Colonic mucosa (tissue), 4 donors: Measurements from ENCODE around the gene SPTLC3. TPM values are rescaled to one million over a fixed set of nuclear protein-coding genes. Genes with fewer than 3 reads are reported as not detected.

ENCODE experiments used
- DNase-seq: peaks from one replicate; pipeline ENCODE4 v3.0.0-alpha.2; 2020
- H3K27ac ChIP-seq: fragments of 200-600 bp; one replicate; pipeline ENCODE4 v1.8.0; 2021
- H3K27me3 ChIP-seq: fragments of 200-600 bp; one replicate; pipeline ENCODE4 v1.8.0; 2021
- H3K36me3 ChIP-seq: fragments of 200-600 bp; one replicate; pipeline ENCODE4 v1.8.0; 2021
- H3K4me1 ChIP-seq: fragments of 200-600 bp; one replicate; pipeline ENCODE4 v1.8.0; 2021; ENCODE audit warnings: mild to moderate bottlenecking
- H3K4me3 ChIP-seq: fragments of 200-600 bp; one replicate; pipeline ENCODE4 v1.8.0; 2021
- H3K9ac ChIP-seq, 2 donors: one replicate each; pipeline ENCODE4 v1.7.0; 2013; ENCODE audit warnings: control low read depth in 2 of 2, low read depth in 2 of 2, low read length in 2 of 2
- H3K9me3 ChIP-seq: fragments of 200-600 bp; one replicate; pipeline ENCODE4 v1.8.0; 2021
- intact Hi-C: fragments of 100-400 bp; cut with DNase I; formaldehyde crosslinking; loops from one replicate; pipeline ENCODE4 v1.14.1; 2022
- total RNA-seq, 2 donors: library from RNA; stranded (reverse); fragmentation: NEBNext Ultra II Directional in 1 of 2; extraction: Animal tissue kit (Norgen Biotek cat#: 25700) in 1 of 2; gene quantifications; one replicate each; pipeline ENCODE4 v1.2.1, GENCODE V29; 2021
- TF ChIP-seq, protein P1 (sequence below): fragments of 200-600 bp; IDR thresholded peaks from one replicate; pipeline ENCODE4 v1.8.0; 2022; ENCODE audit warnings: antibody characterized with exemption, mild to moderate bottlenecking
- donor health status: healthy.
- donor health status: DM: no; HTN: no; CAD: no.
- donor health status: DM: no; HTN: no; CAD: no.

The SPTLC3 gene
- total RNA-seq, 2 donors from 2014 or later, result 7.0 to 12.5 TPM

GRCh38 chr20:13170771-13171170 lies 162.0 kb downstream of the SPTLC3 start:
- no peaks in the 10 kb centered on the region for H3K36me3 ChIP-seq
- no peak overlapping the region for H3K9ac ChIP-seq
- H3K4me1 ChIP-seq, result no peaks in the 10 kb centered on the region
- intact Hi-C loops, result no loop called here
- no peaks in the 10 kb centered on the region for H3K27me3 ChIP-seq
- DNase-seq, result no peak
- TF ChIP-seq, protein P1, sequence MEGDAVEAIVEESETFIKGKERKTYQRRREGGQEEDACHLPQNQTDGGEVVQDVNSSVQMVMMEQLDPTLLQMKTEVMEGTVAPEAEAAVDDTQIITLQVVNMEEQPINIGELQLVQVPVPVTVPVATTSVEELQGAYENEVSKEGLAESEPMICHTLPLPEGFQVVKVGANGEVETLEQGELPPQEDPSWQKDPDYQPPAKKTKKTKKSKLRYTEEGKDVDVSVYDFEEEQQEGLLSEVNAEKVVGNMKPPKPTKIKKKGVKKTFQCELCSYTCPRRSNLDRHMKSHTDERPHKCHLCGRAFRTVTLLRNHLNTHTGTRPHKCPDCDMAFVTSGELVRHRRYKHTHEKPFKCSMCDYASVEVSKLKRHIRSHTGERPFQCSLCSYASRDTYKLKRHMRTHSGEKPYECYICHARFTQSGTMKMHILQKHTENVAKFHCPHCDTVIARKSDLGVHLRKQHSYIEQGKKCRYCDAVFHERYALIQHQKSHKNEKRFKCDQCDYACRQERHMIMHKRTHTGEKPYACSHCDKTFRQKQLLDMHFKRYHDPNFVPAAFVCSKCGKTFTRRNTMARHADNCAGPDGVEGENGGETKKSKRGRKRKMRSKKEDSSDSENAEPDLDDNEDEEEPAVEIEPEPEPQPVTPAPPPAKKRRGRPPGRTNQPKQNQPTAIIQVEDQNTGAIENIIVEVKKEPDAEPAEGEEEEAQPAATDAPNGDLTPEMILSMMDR, result no peak
- H3K4me3 ChIP-seq, result no peak overlapping the region
- no peaks in the 10 kb centered on the region for H3K9me3 ChIP-seq
- no peak overlapping the region for H3K27ac ChIP-seq

DNA sequence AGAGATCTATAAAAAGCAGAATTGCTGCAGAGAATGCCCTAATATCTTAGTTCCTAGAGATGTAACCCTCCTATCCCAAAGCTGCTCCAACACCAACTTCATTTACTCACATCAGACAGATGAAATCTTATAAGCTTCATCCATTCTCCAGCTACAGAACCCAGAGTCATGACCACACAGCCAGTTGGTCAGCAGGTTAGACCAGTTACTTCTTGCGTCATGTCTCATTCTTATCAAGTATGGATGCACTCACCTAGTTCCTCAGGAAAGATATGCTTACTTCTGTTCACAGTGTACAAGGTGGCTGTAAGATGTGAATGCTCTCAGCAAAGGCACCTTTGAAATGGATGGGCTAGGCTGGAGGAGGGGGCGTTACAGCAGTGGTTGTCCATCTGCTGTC lies 164.4 kb downstream of the SPTLC3 start:
- H3K9me3 ChIP-seq, result no peaks in the 10 kb centered on the region
- TF ChIP-seq, protein P1, result no peak
- no peak overlapping the region for H3K4me3 ChIP-seq
- H3K9ac ChIP-seq, result no peak overlapping the region
- H3K27ac ChIP-seq, result no peak overlapping the region
- H3K27me3 ChIP-seq, result no peaks in the 10 kb centered on the region
- no peak for DNase-seq
- no peaks in the 10 kb centered on the region for H3K36me3 ChIP-seq
- no peaks in the 10 kb centered on the region for H3K4me1 ChIP-seq
- intact Hi-C loops, result no loop called here

DNA sequence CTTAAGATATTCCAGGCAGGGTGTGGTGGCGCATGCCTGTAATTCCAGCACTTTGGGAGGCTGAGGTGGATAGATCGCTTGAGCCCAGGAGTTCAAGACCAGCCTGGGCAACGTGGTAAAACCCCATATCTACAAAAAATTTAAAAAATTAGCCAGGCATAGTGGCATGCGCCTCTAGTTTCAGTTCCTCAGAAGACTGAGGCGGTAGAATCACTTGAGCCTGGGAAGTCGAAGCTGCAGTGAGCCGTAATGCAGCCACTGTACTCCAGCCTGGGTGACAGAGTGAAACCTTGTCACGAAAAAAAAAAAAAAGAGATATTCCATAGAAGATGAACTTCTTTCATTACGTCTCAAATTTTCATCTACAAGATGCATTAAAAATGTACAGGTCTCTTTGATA lies 165.6 kb downstream of the SPTLC3 start:
- Histone ChIP-seq H3K4me1 (no peaks in the 10 kb centered on the region), H3K36me3 (no peaks in the 10 kb centered on the region), H3K9me3 (no peaks in the 10 kb centered on the region), H3K27me3 (no peaks in the 10 kb centered on the region), H3K27ac (no peak overlapping the region), H3K4me3 (no peak overlapping the region), H3K9ac (no peak overlapping the region)
- DNase-seq, result no peak
- TF ChIP-seq, protein P1, result no peak
- intact Hi-C loops, result no loop called here

DNA sequence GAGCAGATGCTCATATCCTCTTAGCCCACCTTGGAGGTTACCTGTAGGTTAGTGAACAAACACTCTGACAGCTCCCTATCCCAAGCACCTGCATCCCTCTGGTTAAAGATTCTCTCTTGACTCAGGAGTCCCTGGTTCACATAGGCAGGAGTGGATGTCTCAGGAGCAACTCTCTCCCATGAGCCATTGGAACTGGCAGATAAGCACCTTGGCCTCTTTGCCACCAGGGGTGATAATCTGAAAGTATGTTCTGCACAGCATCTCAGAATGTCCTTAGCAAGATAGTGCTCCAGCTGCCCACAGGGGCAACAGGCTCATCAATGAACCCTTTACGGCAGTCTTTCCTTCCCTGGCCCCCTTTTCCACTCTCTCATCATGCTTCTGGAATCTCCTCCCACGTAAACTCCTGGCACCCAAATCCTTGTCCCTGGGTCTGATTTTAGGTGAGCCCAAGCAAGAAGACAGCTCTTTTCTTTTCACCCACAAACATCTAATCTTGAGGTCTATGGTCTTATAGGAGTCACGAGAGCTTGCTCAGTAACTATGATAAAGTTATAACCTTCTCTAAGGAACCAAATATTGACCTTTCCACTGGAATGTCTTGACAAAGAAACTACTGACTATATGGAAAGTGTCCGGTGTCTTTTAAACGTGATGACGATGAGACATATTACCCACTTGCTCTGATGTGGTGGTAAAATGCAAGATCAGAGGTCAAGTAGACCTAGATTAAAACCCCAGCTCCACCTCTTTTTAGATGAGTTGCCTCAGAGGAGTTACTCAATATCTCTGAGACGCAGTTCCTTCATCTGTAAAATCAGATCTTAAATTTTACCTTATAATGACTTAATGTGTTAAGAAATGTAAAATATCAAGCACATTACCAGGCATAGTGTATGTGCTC lies 172.5 kb downstream of the SPTLC3 start:
- Histone ChIP-seq H3K27me3 (no peaks in the 10 kb centered on the region), H3K4me3 (no peak overlapping the region), H3K9ac (no peak overlapping the region), H3K27ac (no peak overlapping the region), H3K4me1 (no peaks in the 10 kb centered on the region), H3K36me3 (no peaks in the 10 kb centered on the region), H3K9me3 (no peaks in the 10 kb centered on the region)
- TF ChIP-seq, protein P1, result no peak
- DNase-seq, result no peak
- intact Hi-C loops, result no loop called here

DNA sequence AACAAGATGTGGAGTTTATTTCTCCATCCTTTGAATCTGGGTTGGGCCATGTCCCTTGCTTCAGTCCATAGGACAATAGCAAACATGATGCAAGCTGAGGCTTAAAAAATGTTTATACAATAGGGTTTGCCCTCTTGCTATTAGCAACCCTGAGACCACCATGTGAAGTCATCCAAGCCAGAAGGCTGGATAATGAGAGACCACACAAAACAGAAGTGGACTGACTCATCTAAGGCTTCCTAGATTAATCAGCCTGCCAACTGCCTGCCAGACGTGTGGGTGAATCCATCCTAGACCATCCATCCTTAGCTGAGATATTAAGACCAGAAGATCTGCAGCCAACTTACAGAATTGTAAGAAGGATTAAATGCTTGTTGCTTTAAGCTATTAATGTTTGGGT lies 174.2 kb downstream of the SPTLC3 start:
- H3K9me3 ChIP-seq, result no peaks in the 10 kb centered on the region
- H3K27ac ChIP-seq, result no peak overlapping the region
- no peaks in the 10 kb centered on the region for H3K36me3 ChIP-seq
- no peak overlapping the region for H3K9ac ChIP-seq
- H3K27me3 ChIP-seq, result no peaks in the 10 kb centered on the region
- intact Hi-C loops, result no loop called here
- TF ChIP-seq, protein P1, result no peak
- no peak overlapping the region for H3K4me3 ChIP-seq
- no peak for DNase-seq
- H3K4me1 ChIP-seq, result no peaks in the 10 kb centered on the region
